Mammary epithelial cell (primary cell): ENCODE results near the gene PMEL.

Source experiments
- EZH2 ChIP-seq: IDR thresholded peaks from 2 replicates; pipeline ENCODE4 v1.6.1; 2012; ENCODE audit warnings: low read length, inconsistent platforms, borderline replicate concordance
- TF ChIP-seq, protein P1 (sequence below), 2 donors: IDR thresholded peaks in 1 of 2; conservative IDR thresholded peaks in 1 of 2; 2 replicates each; pipeline ENCODE4 v1.5.1; 2011 to 2012; ENCODE audit warnings: inconsistent platforms in 2 of 2, low read length in 2 of 2, mild to moderate bottlenecking in 2 of 2, control low read depth in 1 of 2, low read depth in 1 of 2; ENCODE audit not compliant: insufficient read depth in 1 of 2; ENCODE audit errors: extremely low read depth in 1 of 2

DNA sequence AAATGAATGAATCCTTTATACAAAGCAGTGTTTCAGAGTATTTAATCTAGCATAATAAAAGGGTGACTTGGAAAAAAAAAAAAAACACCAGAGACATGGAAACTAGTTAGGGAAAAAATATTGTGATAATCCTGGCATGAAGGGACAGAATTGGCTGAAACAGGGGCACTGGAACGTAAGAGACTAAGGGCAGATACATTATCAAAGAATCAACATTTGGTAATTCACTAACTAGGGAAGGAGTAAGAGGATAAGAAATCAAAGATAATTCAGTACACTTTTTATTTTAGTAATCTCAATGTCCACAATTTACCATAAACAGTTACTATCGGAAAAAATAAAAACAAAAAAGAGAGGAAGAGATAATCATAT is 56.3 kb downstream of the PMEL start:
- TF ChIP-seq, protein P1, sequence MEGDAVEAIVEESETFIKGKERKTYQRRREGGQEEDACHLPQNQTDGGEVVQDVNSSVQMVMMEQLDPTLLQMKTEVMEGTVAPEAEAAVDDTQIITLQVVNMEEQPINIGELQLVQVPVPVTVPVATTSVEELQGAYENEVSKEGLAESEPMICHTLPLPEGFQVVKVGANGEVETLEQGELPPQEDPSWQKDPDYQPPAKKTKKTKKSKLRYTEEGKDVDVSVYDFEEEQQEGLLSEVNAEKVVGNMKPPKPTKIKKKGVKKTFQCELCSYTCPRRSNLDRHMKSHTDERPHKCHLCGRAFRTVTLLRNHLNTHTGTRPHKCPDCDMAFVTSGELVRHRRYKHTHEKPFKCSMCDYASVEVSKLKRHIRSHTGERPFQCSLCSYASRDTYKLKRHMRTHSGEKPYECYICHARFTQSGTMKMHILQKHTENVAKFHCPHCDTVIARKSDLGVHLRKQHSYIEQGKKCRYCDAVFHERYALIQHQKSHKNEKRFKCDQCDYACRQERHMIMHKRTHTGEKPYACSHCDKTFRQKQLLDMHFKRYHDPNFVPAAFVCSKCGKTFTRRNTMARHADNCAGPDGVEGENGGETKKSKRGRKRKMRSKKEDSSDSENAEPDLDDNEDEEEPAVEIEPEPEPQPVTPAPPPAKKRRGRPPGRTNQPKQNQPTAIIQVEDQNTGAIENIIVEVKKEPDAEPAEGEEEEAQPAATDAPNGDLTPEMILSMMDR (conservative IDR thresholded peaks at IDR 0.05 in 1 of 2, IDR thresholded peaks at IDR 0.05 in 1 of 2; ENCODE audit: extremely low read depth in 1 of 2, insufficient read depth in 1 of 2, low read depth in 1 of 2, low read length in 2 of 2): no peak
- TF ChIP-seq EZH2: no peak
